GM19324 (cell line): ENCODE data around the gene THTPA.
"Not testable (repeated sequence)": the region's sequence is repeated elsewhere in the genome, so short reads cannot be mapped to it uniquely, and the experiment has no call there.

Experiments used
- ATAC-seq: cut with Tn5 transposase; IDR thresholded peaks from one replicate; pipeline ENCODE4 v1.9.1; 2021; ENCODE audit warnings: mild to moderate bottlenecking, moderate library complexity; ENCODE audit not compliant: unreplicated experiment, low FRiP score

THTPA gene

DNA sequence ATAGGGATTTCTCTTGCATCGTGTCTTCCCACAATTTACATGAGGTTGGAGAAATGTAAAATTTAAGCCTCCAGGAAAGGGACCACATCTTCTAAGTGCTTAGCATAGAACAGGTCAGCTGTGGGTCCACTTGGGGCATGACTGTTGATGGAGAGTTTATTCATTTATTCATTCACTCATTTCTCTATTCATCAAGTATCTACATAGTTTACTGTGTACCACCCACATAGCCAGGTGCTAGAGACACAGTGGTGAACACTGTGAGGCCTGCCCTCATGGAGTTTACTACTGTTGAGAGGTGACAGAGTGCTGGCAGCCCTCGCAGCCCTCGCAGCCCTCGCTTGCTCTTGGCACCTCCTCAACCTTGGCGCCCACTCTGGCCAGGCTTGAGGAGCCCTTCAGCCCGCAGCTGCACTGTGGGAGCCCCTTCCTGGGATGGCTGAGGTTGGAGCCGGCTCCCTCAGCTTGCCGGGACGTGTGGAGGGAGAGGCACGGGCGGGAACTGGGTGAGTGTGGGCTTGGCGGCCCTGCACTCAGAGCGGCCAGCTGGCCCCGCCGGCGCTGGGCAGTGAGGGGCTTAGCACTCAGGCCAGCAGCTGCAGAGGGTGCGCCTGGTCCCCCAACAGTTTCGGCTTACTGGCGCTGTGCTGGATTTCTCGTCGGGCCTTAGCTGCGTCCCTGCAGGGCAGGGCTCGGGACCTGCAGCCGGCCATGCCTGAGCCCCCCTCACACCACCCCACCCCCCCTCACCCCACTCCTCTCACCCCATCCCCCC, 24.3 kb downstream of the THTPA start:
- ATAC-seq: no peak

DNA sequence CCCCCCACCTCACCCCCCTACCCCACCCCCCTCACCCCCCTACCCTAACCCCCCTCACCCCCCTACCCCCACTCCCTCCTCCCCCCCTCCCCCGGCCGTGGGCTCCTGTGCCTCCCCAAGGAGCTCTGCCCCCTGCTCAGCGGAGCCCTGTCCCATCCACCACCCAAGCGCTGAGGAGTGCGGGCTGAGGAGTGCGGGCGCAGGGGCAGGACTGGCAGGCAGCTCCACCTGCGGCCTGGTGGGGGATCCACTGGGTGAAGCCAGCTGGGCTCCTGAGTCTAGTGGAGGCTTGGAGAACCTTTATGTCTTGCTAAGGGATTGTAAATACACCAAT, 24.8 kb downstream of the THTPA start:
- ATAC-seq: no peak

DNA sequence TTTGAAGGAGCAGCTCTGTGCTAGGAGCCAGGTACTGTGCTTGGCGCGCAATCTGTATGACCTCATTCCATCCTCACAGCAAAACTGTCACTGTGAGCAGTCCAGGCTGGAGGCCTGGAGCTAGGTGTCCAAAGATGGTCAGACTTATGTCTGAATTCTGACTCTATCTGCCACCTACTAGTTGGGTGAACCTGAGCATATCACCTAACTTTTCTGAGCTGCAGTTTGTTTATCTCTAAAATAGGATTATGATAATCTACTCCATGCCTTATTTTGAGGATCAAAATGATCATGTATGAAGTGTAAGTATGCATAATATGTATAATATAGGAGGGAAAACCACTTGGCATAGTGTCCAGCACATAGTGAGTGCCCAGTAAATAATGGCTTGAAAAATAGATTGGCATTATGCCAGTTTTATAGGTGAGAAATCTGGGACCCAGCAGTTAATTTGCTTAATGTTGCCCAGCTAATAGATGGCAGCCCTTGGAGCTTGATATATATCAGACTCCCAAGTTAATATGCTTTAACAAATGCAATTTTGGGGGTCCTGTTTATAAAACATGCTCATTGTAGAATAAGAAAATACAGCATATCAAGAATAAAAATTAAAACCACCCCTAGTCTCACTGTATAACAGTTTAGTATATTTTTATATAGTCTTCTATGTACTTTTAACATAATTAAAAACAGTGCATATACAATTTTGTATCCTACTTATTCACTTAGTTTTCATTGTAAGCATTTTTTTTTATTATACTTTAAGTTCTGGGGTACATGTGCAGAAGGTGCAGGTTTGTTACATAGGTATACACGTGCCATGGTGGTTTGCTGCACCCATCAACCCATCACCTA, 27.1 kb downstream of the THTPA start:
- ATAC-seq: no peak

DNA sequence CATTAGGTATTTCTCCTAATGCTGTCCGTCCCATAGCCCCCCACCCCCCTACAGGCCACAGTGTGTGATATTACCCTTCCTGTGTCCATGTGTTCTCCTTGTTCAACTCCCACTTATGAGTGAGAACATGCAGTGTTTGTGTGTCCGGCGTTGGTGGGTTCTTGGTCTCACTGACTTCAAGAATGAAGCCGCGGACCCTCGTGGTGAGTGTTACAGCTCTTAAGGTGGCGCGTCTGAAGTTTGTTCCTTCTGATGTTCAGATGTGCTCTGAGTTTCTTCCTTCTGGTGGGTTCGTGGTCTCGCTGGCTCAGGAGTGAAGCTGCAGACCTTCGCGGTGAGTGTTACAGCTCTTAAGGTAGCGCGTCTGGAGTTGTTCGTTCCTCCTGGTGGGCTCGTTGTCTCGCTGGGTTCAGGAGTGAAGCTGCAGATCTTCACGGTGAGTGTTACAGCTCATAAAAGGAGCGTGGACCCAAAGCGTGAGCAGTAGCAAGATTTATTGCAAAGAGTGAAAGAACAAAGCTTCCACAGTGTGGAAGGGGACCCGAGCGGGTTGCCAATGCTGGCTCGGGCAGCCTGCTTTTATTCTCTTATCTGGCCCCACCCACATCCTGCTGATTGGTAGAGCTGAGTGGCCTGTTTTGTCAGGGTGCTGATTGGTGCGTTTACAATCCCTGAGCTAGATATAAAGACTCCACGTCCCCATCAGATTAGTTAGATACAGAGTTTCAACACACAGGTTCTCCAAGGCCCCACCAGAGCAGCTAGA, 27.9 kb downstream of the THTPA start:
- ATAC-seq: not testable (repeated sequence)

DNA sequence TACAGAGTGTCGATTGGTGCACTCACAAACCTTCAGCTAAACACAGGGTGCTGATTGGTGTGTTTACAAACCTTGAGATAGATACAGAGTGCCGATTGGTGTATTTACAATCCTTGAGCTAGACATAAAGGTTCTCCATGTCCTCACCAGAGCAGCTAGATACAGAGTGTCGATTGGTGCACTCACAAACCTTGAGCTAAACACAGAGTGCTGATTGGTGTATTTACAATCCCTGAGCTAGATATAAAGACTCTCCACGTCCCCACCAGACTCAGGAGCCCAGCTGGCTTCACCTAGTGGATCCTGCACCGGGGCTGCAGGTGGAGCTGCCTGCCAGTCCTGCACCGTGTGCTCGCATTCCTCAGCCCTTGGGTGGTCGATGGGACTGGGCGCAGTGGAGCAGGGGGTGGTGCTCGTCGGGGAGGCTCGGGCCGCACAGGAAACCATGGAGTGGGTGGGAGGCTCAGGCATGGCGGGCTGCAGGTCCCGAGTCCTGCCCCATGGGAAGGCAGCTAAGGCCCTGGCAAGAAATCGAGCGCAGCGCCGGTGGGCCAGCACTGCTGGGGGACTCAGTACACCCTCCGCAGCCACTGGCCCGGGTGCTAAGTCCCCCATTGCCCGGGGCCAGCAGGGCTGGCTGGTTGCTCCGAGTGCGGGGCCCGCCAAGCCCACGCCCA, 28.6 kb downstream of the THTPA start:
- ATAC-seq: not testable (repeated sequence)

DNA sequence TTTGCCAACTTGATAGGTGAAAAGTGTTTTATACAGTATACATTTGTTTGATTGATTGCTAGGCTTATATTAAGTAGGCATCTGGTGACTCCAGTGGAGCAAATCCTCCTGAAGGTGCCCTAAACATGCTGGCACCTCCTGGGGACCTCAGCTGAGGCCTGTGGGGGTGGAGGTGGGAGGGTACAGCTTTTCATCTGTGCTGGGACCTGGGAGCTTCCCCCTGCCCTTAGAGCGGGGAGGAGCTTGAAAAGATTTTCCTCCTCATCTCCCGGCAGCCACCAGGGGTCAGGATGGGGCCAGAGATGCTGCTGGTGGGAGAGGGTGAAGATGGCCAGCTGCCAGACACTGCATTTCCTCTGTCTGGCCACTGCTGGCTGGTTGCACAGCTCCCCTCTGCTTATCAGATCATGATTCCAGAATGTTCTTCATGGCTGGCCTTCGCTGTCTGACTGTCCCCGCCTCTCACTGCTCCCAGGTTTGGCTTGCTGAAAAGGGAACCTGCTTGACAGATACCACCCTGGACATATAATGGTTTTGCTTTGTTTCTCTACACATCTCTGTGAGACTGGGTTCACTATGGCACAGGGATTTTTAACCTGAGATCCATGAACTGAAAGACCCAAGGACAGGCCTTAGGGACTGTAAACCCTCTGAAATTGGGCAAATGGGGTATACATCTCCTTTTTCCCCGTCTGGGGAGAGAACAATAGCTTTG, 33.0 kb downstream of the THTPA start:
- peak; percentile 84 for ATAC-seq

DNA sequence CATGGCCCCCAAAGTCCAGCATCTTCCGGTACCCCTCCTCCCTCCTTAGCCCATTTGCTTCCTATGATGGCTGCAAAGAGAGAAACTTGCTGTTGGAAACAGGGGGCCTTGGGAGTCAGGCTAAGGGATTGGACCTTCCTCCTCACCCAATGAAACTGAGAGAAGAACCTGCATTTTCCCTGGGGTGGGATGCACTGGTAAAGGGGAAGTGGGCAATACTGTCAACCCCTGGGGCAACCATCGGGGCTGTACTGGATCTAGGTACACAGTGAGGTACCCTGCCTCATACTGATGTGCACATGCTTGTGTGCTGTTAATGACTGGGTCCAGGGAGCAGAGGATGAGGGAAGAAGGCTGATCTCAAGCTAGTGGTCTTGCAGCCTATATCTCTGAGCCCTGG, 33.5 kb downstream of the THTPA start:
- peak; percentile 15 for ATAC-seq

DNA sequence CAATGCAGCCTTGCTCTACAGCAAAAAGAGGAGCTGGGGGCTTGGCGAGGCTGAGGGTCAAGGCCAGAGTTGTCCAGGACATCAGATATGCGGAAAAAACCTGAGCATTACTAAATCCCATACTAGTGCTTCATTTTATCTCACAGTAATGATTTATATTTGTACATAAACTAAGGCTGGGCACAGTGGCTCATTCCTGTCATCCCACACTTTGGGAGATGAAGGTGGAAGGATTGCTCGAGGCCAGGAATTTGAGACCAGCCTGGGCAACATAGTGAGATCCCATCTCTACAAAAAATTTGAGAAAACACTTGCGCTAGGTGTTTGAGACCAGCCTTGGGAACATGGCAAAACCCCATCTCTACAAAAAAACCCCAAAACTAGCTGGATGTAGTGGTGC, 34.1 kb downstream of the THTPA start:
- ATAC-seq: no peak

DNA sequence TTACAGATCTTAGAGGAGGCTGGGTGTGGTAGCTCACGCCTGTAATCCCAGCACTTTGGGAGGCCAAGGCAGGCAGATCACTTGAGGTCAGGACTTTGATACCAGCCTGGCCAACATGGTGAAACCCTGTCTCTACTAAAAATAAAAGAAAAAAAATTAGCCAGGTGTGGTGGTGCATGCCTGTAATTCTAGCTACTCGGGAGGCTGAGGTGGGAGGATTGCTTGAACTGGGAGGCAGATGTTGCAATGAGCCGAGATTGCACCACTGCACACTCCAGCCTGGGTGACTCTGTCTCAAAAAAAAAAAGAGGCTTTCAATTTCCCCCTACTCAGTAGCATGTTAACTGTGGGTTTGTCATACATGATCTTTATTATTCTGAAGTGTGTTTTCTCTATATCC, 38.1 kb downstream of the THTPA start:
- ATAC-seq: not testable (repeated sequence)

DNA sequence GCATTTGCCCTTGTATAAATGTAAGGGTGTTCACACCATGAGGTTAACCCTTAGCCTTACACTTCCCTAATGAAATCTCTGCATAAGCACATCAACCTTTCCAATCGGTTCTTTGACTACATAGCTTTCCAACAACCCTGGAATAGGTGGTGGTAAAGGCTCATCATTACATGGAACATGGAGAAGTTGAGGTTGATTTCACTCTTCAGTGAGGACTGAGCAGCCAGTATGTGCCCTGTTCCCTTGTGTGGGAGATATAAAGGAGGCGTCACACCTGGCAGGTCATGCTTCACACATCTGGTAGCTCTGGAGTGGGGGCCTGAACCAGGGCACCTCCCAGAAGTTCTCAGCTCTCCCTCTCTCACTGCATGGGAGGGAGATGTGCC, 44.2 kb downstream of the THTPA start:
- ATAC-seq: no peak

DNA sequence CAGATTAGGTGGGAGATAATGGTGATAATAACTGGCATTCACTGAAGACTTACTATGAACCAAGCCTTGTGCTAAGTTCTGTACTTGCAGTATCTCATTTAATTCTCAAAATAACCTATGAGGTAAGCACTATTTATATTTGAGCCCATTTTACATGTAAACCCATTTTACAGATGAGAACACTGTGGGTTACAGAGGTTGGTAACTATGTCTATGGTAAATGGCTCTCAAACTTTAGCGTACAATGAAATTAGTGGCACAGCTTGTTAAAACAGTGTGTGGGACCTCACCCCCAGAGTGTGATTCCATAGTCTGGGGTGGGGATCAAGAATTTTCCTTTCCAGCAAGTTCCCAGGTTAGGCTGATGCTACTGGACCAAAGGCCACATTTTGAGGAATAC, 44.7 kb downstream of the THTPA start:
- no peak for ATAC-seq

DNA sequence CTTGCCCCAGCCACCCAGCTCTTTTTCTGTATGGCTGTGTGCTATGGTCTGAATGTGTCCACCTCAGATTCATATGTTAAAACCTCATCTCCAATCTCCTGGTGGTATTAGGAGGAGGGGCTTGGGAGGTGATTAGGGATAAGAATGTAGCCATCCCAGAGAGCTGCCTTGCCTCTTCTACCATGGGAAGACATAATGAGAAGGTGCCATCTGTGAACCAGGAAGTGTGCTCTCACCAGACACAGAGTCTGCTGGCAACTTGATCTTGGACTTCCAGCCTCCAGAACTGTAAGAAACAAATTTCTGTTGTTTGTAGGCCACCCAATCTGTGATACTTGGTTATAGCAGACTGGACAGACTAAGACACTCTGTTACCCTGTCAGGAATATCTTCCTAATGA, 45.4 kb downstream of the THTPA start:
- ATAC-seq: no peak

DNA sequence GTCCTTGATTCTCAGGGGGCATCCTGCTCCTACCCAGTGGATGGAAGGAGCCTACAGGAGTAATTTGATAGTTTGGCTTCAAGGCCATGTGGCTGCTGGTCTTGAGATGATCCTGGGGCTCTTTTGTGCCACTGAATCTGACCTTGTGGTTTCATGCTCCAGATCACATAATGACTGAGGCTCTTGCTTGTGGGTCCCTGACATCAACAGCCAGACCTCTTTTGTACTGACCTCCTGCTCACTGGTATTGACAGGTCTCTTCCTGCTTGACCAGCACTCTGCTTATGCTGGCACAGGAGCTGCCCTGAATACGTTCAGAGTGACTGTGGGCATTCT, 45.7 kb downstream of the THTPA start:
- no peak for ATAC-seq

DNA sequence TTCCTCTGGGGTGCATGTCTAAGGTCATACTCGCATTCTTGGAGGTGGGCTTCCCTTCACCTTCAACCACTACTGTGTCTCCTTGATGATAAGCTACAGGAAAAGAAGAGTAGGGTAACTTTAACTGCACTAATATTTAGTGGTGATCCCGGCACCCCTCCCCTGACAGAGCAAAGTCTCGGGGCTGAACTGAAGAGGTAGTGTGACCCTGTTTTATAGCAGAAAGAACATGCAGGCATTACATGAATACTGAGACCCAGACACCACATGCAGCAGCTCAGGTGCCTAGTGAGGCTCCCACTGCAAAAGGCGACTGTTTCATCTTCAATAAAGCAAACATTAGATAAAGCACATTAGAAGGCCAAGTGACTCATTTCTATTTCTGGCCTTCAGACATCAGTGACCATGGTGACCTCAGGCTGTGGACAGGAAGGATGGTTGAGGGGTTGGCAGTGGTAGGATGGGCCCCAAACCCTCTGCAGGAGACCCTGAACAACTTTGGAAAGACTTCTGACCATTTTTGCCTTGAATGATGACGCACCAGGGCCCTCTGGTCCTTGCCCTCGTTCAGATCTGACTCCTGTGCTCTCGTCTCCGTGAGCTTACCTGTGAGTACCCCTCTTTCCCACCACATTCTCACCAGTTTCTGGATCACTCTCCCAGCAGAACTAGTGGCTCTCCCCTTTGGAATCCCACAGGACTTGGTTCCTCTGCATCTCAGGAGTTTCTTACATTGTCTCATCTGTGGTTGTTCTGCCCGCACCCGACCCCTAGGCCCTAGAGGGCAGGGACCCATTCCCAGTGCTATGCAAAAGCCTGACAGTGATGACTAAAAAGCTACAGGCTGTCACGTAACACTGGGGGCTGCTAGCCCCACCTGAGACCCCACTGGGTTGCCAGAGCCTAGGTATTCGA, 46.4 kb downstream of the THTPA start:
- ATAC-seq: no peak

DNA sequence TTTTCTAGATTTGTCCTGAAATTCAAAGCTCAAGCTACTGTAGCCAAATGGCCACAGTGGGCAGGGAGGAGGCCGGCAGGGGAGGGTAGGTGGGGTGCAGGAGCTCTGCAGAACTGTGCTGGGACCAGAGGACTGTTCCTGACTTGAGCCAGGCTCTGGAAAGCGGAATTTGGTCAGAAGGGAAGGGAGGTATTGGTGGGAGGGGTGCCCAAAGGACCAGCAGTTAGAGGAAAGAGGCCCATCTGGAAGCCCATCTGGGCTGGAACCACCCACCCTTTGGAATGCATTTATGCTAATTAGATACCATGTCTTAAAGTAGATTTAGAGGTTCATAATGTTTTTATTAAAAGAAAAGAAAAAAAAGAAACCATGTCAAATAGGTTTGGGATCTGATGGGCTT, 47.0 kb downstream of the THTPA start:
- ATAC-seq: no peak

DNA sequence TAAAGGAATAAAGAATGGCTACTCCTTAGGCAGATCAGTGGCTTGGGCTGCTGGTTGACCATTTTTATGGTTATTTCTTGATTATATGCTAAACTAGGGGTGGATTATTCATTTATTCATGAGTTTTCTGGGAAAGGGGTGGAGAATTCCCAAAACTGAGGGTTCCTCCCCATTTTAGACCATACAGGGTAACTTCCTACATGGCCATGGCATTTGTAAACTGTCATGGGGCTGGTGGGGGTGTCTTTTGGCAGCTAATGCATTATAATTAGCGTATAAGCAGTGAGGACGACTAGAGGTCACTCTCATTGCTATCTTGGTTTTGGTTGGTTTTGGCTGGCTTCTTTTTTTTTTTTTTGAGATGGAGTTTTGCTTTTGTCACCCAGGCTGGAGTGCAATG, 48.1 kb downstream of the THTPA start:
- ATAC-seq: no peak

DNA sequence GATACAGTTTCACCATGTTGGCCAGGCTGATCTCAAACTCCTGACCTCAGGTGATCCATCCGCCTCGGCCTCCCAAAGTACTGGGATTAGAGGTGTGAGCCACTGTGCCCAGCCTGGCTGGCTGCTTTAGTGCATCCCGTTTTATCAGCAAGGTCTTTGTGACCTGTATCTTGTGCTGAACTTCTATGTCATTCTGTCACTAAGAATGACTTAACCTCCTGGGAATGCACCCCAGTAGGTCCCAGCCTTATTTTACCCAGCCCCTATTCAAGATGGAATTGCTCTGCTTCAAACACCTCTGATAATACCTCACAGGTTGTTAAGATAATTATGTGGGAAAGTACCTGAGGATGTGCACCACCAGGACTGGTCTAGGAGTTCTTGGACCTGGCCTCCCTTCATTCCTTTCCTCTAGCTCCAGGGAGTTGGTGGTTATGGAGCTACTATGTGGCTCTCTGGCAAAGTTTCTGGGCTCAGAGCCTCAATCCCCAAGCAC, 48.7 kb downstream of the THTPA start:
- ATAC-seq: no peak

DNA sequence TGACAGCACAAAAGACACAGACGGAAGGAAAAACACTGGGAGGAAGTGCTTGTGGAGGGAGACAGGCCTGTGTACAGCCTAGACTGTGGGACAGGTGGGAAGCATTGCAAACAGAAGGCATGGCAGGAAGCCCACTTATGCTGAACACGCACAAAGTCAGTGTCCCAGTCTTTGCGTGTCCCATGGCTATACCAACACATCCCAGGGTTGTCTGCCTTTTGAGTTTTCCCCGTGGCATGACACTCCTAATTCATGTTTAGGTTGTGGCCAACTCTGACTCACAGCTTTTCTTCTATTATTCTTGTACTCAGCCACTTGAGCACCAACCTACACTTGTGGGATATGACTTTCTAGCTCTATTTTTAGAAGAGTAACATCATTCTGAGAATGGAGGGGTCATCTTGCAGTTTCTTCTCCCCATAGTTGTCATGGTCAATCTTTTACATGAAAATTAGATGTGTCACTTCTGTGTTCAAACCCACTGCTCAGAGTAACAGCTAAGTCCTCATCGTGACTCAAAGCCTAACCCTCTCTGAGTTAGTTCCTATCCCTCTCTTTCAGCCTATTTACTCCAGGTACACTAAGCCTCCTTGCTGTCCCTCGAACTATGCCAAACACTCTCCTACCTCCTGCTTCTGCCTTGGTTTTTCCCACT, 50.0 kb downstream of the THTPA start:
- peak; percentile 56 for ATAC-seq

DNA sequence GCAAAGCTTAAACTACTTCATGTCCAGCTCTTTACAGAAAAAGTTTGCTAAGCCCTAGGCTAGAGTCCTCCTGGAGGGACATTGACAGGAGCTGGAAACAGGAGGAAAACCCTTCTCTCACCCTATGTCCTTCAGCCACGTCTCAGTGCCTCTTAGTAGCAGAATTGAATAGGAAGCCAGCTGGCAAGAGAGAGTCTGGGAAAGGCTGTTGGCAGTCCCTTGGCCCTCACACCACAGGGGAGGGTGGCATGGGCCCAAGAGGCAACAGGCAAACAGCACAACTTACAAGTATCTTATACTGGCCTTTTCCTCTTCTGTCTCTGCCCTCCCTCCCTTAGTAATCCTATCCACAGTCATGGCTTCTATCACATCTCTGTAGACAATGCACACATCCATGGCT, 52.4 kb downstream of the THTPA start:
- no peak for ATAC-seq
